Glutamatergic neuron (in vitro differentiated cells): Measurements from ENCODE around the gene MLLT1. TPM values are rescaled to one million over a fixed set of nuclear protein-coding genes. Genes with fewer than 3 reads are reported as not detected.
A peak's percentile ranks its signal among the peaks of the same experiment; 100 is the strongest.

Experiments used
- DNase-seq: peaks from one replicate; pipeline ENCODE4 v3.0.0; 2022
- H3K27ac Mint-ChIP-seq: one replicate; pipeline ENCODE4 v1.8.0; 2020; ENCODE audit warnings: mild to moderate bottlenecking, mixed read lengths, inconsistent platforms; ENCODE audit not compliant: unreplicated experiment
- H3K27me3 Mint-ChIP-seq: one replicate; pipeline ENCODE4 v1.8.0; 2020; ENCODE audit warnings: mild to moderate bottlenecking, moderate library complexity, mixed read lengths, inconsistent platforms; ENCODE audit not compliant: unreplicated experiment
- H3K36me3 Mint-ChIP-seq: one replicate; pipeline ENCODE4 v1.8.0; 2020; ENCODE audit warnings: mild to moderate bottlenecking, mixed read lengths, inconsistent platforms; ENCODE audit not compliant: unreplicated experiment
- H3K4me1 Mint-ChIP-seq: one replicate; pipeline ENCODE4 v1.8.0; 2020; ENCODE audit warnings: mild to moderate bottlenecking, low read depth, mixed read lengths, inconsistent platforms; ENCODE audit not compliant: unreplicated experiment
- H3K4me3 Mint-ChIP-seq: one replicate; pipeline ENCODE4 v1.8.0; 2020; ENCODE audit warnings: mild to moderate bottlenecking, mixed read lengths, inconsistent platforms; ENCODE audit not compliant: unreplicated experiment
- H3K9me3 Mint-ChIP-seq: one replicate; pipeline ENCODE4 v1.8.0; 2020; ENCODE audit warnings: mild to moderate bottlenecking, moderate library complexity, mixed read lengths, inconsistent platforms; ENCODE audit not compliant: unreplicated experiment
- total RNA-seq: library from RNA; stranded (reverse); fragmentation: NEBNext Ultra II Directional; extraction: Animal tissue kit (Norgen Biotek cat#: 25700); gene quantifications from one replicate; pipeline ENCODE4 v1.2.1, GENCODE V29; 2021; ENCODE audit not compliant: unreplicated experiment
- TF ChIP-seq, protein P1 (sequence below): fragments of 200-600 bp; sonication (generic); IDR thresholded peaks from one replicate; pipeline ENCODE4 v1.5.0; 2021; ENCODE audit not compliant: partially characterized antibody, unreplicated experiment

The MLLT1 gene
- total RNA-seq, 1 donor from 2014 or later: 52.9 TPM

GRCh38 chr19:6276447-6276846 lies 3.3 kb downstream of the MLLT1 start:
- no peak for DNase-seq
- Mint-ChIP-seq H3K4me1 (peaks cover 67% of the 10 kb centered on the region), H3K36me3 (no peaks in the 10 kb centered on the region), H3K4me3 (peak overlapping the region; percentile 79), H3K27me3 (peaks cover 20% of the 10 kb centered on the region), H3K9me3 (peaks cover 12% of the 10 kb centered on the region), H3K27ac (peak overlapping the region; percentile 80)
- TF ChIP-seq, protein P1, sequence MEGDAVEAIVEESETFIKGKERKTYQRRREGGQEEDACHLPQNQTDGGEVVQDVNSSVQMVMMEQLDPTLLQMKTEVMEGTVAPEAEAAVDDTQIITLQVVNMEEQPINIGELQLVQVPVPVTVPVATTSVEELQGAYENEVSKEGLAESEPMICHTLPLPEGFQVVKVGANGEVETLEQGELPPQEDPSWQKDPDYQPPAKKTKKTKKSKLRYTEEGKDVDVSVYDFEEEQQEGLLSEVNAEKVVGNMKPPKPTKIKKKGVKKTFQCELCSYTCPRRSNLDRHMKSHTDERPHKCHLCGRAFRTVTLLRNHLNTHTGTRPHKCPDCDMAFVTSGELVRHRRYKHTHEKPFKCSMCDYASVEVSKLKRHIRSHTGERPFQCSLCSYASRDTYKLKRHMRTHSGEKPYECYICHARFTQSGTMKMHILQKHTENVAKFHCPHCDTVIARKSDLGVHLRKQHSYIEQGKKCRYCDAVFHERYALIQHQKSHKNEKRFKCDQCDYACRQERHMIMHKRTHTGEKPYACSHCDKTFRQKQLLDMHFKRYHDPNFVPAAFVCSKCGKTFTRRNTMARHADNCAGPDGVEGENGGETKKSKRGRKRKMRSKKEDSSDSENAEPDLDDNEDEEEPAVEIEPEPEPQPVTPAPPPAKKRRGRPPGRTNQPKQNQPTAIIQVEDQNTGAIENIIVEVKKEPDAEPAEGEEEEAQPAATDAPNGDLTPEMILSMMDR: no peak

DNA sequence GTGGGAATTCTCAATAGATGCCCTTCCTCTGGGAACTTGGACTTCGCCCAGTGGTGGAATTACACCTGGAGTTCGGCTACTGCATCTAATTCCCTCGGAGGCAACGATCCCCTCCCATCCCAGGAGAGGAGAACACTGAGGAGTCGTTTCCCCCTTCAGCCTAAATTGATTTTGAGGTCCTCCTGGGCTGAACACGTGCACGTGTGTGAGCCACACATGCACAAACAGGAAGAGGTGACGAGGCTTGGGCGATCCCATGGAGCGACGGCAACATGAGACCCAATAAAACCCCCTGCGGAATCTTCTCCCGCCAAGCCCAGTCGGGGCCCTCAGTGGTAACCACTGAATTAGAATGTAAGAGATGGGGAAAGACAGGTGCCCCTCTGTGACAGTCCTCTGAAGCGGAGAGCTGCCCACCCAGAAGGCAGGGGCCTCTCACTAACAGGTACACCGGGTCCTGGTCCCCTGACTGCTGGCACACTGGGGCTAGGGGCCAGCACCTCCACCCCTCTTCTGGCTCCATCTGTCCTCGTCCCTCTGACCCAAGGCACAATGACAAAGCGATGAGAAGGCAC lies 4.5 kb downstream of the MLLT1 start:
- Mint-ChIP-seq H3K27ac (no peak overlapping the region), H3K36me3 (no peaks in the 10 kb centered on the region)
- TF ChIP-seq, protein P1: no peak

DNA sequence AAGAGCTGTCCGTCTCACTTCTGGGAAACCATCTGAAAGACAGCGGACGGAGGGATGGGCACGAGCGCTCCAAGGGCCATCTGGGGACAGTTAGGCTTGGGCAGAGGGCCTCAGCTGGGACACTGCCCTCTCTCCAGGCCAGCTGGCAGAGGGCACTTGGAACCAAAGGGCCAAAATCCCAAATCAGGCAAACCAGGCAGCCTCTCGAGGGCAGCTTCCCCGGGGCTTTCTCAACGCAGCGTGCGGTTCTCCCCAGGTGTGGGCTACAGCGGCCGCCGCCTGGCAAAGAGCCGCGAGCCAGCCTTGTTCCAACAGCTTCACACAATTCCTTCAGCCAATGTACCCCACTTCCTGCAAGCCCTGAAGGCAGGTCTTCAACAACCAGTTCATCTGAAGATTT lies 5.0 kb downstream of the MLLT1 start:
- peaks cover 16% of the 10 kb centered on the region for H3K9me3 Mint-ChIP-seq
- no peak for DNase-seq
- H3K4me3 Mint-ChIP-seq: peak overlapping the region; percentile 57
- H3K4me1 Mint-ChIP-seq: peaks cover 82% of the 10 kb centered on the region
- H3K36me3 Mint-ChIP-seq: no peaks in the 10 kb centered on the region
- H3K27me3 Mint-ChIP-seq: peaks cover 22% of the 10 kb centered on the region
- no peak overlapping the region for H3K27ac Mint-ChIP-seq
- TF ChIP-seq, protein P1: no peak

More for the DNA sequence above, 4.5 kb downstream of the MLLT1 start:
- peaks cover 78% of the 10 kb centered on the region for H3K4me1 Mint-ChIP-seq
- H3K9me3 Mint-ChIP-seq: peaks cover 13% of the 10 kb centered on the region
- peak overlapping the region; percentile 79 for H3K4me3 Mint-ChIP-seq
- no peak for DNase-seq
- peaks cover 20% of the 10 kb centered on the region for H3K27me3 Mint-ChIP-seq

DNA sequence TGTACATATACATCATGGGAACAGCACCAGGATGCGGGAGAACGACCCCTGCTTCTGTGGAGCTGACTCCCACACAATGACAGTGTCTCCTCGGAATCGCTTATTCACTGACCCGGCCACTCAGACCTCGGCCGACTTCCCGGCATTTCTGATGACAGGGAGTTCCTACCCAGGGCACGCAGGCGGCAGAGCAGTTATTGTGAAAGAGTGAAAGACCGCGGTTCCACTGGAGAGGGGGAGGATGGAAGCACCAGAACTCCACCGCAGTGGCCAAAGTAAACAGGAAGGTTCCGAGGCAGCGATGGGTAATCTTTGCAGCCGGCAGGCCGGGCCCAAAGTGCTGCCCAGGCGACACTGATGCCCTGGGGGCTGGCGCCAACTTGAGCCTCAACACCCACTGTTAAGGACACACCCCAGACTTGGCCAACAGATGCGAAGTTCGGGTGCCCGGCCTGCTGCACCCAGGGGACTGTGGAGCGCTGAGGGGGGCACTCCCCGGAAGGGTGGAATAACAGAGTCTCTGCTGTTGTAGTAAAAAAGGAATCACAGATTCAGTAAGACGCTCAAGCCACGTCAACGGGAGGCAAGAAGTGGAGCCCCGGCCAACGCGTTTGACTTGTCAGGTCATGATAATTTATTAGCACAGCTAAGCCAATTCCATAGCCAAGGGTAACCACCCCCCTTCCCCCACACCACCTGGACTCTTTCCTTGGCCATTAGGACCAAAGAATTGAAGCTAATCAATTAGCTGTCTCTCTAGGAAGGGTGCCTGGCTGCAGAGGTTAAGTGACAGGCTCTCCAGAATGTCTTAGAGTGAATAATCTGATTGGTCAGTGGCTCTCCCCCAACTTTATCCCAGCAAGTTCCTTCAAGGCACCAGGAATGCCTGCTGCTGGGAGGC lies 5.8 kb downstream of the MLLT1 start:
- no peak for DNase-seq
- H3K27ac Mint-ChIP-seq: peak overlapping the region; percentile 62
- TF ChIP-seq, protein P1: no peak
- no peaks in the 10 kb centered on the region for H3K36me3 Mint-ChIP-seq
- peaks cover 22% of the 10 kb centered on the region for H3K27me3 Mint-ChIP-seq
- H3K4me3 Mint-ChIP-seq: peak overlapping the region; percentile 69
- H3K4me1 Mint-ChIP-seq: peaks cover 82% of the 10 kb centered on the region
- peaks cover 16% of the 10 kb centered on the region for H3K9me3 Mint-ChIP-seq
